Heart right ventricle (tissue), 16 donors: ENCODE data around the gene ZNF746. TPM values are rescaled to one million over a fixed set of nuclear protein-coding genes. Genes with fewer than 3 reads are reported as not detected.
"Not testable (repeated sequence)": the region's sequence is repeated elsewhere in the genome, so short reads cannot be mapped to it uniquely, and the experiment has no call there.

ENCODE experiments used
- ATAC-seq, 8 donors: fragments of 200-7000 bp; cut with Tn5 transposase; one replicate each; pipeline ENCODE4 v1.9.1; 2020; ENCODE audit warnings: mild to moderate bottlenecking in 8 of 8, moderate library complexity in 8 of 8, moderate number of reproducible peaks in 1 of 8
- DNase-seq, 2 donors: peaks; one replicate each; pipeline ENCODE4 v3.0.0-alpha.2; 2020
- H3K27ac ChIP-seq, 10 donors: fragments of 200-600 bp; sonication (generic) in 2 of 10; one replicate each; pipeline versions ENCODE4 v1.5.0 to v1.8.0; 2020 to 2022; ENCODE audit warnings: mild to moderate bottlenecking in 3 of 10
- H3K27me3 ChIP-seq, 7 donors: fragments of 200-600 bp; one replicate each; pipeline ENCODE4 v1.8.0; 2021 to 2022; ENCODE audit warnings: mild to moderate bottlenecking in 2 of 7
- H3K36me3 ChIP-seq, 9 donors: fragments of 200-600 bp; sonication (generic) in 1 of 9; one replicate each; pipeline versions ENCODE4 v1.5.0 to v1.8.0; 2020 to 2022; ENCODE audit warnings: mild to moderate bottlenecking in 2 of 9
- H3K4me1 ChIP-seq, 9 donors: fragments of 200-600 bp; sonication (generic) in 1 of 9; one replicate each; pipeline versions ENCODE4 v1.5.0 to v1.8.0; 2020 to 2022; ENCODE audit warnings: mild to moderate bottlenecking in 4 of 9
- H3K4me3 ChIP-seq, 10 donors: fragments of 200-600 bp; sonication (generic) in 2 of 10; one replicate each; pipeline versions ENCODE4 v1.5.0 to v1.8.0; 2020 to 2022; ENCODE audit warnings: mild to moderate bottlenecking in 7 of 10, moderate library complexity in 2 of 10
- H3K9me3 ChIP-seq, 11 donors: fragments of 200-600 bp in 10 of 11; sonication (generic) in 2 of 11; one replicate each; pipeline versions ENCODE4 v1.5.0 to v1.8.0; 2013 to 2022; ENCODE audit warnings: mild to moderate bottlenecking in 2 of 11, control low read depth in 1 of 11, moderate library complexity in 1 of 11
- WGBS, 2 donors: extraction: QIAGEN DNeasy Blood & Tissue Kit; methylation state at CpG; one replicate each; pipeline ENCODE4 v1.1.7; 2013; ENCODE audit warnings: inconsistent platforms in 1 of 2; 5-methylcytosine and 5-hydroxymethylcytosine counted together
- intact Hi-C, 10 donors: fragments of 100-400 bp; cut with DNase I; formaldehyde crosslinking; loops; one replicate each; pipeline versions ENCODE4 v1.11.1 to v1.14.2; 2022
- polyA plus RNA-seq, 2 donors: library from polyadenylated mRNA; stranded (reverse); fragments of 200-250 nt; gene quantifications; one replicate each; pipeline ENCODE4 v1.2.3, GENCODE V29; 2013
- total RNA-seq, 10 donors: library from RNA; stranded (reverse); fragmentation: NEBNext Ultra II Directional in 3 of 10; extraction: Animal tissue kit (Norgen Biotek cat#: 25700) in 3 of 10; gene quantifications; one replicate each; pipeline versions ENCODE4 v1.2.1 to v1.2.4, GENCODE V29; 2021 to 2023
- TF ChIP-seq, protein P1 (sequence below), 9 donors: fragments of 200-600 bp; sonication (generic) in 2 of 9; IDR thresholded peaks; one replicate each; pipeline versions ENCODE4 v1.5.0 to v1.8.0; 2021 to 2022; ENCODE audit warnings: antibody characterized with exemption in 9 of 9, mild to moderate bottlenecking in 5 of 9, moderate library complexity in 1 of 9
- donor health status: Arrhythmogenic right ventricular cardiomyopathy.
- donor health status: ischemic (EF 13 %, LVEDD 7.1; RV severe dilation, severe dysfunction).
- donor health status: healthy with polysubstance abuse.
- donor health status: DM: no; HTN: yes; CAD: no.
- donor health status: DM: no; HTN: no; CAD: no.
- donor health status: ischemic (EF 25% LVEDD 6.9; RV normal size, moderate dysfunction).
- donor health status: ischemic (EF 25% LVEDD 5.7; RV mildly dilated, moderate dysfunction).
- donor health status: healthy.
- donor health status: DM: yes; HTN: yes; CAD: no.
- donor health status: Ischemic cardiomyopathy.
- donor health status: ischemic (EF 35%, LVEDD 5.7; RV mildly dilated, moderate dysfunction).
- donor health status: nonischemic (EF 11% LVEDD 7.7; RV severe dilation, severe dysfunction).
- donor health status: DM: yes; HTN: yes; CAD: no.
- donor health status: PGD.
- donor health status: ischemic (EF 29% LVEDD 5.4; RV normal size, mild dysfunction).
- donor health status: nonischemic (EF 23%, LVEDD 6.1; RV moderate dilation, normal function).

Gene ZNF746
- total and polyA plus RNA-seq, 12 donors = 4.5 to 10.5 (median 8.1) TPM

DNA sequence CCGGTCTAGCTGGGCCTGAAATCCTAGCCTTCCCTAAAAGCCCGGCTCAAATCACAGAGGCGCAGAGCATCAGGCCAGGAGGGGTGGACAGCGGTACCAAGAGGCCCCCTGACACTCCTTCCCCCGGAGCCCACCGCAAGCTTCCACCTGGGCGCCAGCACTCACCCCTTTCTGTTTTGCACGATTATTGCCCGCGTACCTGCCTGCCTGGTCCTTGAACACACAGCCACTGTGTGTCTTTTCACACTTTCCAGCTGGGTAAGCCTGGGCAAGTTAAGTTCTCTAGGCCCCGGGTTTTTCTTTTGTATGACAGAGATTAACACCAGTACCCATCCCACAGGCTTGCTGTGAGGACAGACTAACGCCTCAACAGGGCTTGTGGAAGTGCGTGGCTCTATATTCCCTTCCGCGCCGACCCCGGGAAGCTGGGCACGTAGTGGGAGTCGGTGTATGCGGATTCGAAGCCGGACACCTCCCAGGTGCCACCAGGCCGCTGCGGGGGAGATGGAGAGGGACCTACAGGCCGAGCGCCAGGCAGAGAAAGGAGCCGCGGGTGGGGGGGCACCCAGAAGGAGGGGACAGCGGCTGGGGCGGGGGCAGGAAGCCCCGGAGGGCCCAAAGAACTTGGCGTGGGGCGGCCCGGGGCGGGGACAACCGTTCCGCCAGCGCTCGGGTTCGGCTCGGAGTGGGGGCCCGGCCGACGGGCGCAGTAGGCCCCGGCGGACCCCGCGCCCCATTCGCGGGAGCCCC, 792 bp downstream of the ZNF746 start:
- WGBS, 2 donors = 3 to 5% methylated on average over 39 to 51 of the region's 51 CpGs
- Histone ChIP-seq H3K4me3 (peak overlapping the region; percentile 59 to 94 (median 70)), H3K27me3 (no peaks in the 10 kb centered on the region), H3K9me3 (no peaks in the 10 kb centered on the region), H3K27ac (peak overlapping the region; percentile 64 to 93 (median 86)), H3K36me3 (peaks cover 0 to 26% (median 22%) of the 10 kb centered on the region in 9 donors), H3K4me1 (peaks cover 5 to 27% (median 15%) of the 10 kb centered on the region in 9 donors)
- DNase-seq (peak; percentile 59 to 68), ATAC-seq (peak; percentile 37 to 73 (median 58))
- intact Hi-C loops = loop anchor here in 4 of 10 donors (5.0 to 10.0 kb wide), 5 partner anchors 72 to 235 kb away; partner anchors contain the start of gene ZNF783 (in 2 of the 4)
- TF ChIP-seq, protein P1, sequence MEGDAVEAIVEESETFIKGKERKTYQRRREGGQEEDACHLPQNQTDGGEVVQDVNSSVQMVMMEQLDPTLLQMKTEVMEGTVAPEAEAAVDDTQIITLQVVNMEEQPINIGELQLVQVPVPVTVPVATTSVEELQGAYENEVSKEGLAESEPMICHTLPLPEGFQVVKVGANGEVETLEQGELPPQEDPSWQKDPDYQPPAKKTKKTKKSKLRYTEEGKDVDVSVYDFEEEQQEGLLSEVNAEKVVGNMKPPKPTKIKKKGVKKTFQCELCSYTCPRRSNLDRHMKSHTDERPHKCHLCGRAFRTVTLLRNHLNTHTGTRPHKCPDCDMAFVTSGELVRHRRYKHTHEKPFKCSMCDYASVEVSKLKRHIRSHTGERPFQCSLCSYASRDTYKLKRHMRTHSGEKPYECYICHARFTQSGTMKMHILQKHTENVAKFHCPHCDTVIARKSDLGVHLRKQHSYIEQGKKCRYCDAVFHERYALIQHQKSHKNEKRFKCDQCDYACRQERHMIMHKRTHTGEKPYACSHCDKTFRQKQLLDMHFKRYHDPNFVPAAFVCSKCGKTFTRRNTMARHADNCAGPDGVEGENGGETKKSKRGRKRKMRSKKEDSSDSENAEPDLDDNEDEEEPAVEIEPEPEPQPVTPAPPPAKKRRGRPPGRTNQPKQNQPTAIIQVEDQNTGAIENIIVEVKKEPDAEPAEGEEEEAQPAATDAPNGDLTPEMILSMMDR (IDR thresholded peaks at IDR 0.05) = no peak

DNA sequence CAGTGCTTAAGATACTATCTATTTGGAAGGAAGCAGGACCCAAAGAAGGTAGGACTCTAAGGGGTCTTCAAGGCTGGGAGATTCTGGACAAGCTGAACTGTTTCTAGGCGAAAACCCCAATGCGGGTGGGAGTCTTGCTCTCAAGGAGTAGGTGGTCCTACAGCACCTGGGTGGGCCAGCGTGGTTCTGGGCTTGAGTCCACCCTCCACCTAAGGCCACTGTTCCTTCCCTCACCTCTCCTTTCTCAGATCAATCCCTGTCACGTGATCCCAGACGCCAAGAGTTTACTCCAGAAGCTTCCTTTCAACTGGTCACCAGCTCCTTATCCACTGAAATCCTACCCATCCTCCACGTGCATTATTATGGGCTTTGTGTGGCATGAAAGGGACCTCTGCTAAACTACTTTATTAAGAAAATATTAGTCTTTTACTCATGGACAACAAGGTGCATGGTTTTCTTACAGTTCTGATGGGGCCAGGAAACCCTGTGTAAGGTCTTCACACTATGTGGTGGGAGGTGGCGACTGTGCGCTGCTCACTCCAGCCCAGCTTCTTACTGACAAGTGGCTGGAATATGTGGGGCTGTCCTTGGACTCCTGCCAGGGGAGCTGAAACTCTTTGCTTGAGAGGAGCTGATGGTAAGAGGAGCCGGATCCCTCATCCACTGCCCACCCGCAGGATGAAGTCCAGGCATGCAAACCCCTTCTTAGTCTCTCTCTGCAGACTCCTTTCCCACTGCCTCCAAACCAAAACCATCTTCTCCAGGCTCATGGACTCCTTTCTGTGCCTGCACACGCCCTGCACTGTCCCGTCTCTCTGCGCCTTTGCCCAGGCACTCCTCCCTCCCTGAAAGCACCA, 1.6 kb downstream of the ZNF746 start:
- WGBS, 2 donors = 38% methylated on average over 12 of the region's 13 CpGs
- Histone ChIP-seq H3K36me3 (peaks cover 0 to 34% (median 29%) of the 10 kb centered on the region in 9 donors), H3K4me1 (peaks cover 5 to 27% (median 15%) of the 10 kb centered on the region in 9 donors), H3K27me3 (no peaks in the 10 kb centered on the region), H3K4me3 (peak overlapping the region; percentile 59 to 94 (median 70)), H3K27ac (peak overlapping the region in 5 of 10 donors; percentile 86 to 90 (median 88)), H3K9me3 (no peaks in the 10 kb centered on the region)
- DNase-seq (peak; percentile 60 to 78), ATAC-seq (peak; percentile 15 to 67 (median 57))
- intact Hi-C loops = loop anchor here in 4 of 10 donors (5.0 to 10.0 kb wide), 5 partner anchors 71 to 234 kb away; partner anchors contain the start of gene ZNF783 (in 2 of the 4)
- TF ChIP-seq, protein P1 (IDR thresholded peaks at IDR 0.05) = no peak

DNA sequence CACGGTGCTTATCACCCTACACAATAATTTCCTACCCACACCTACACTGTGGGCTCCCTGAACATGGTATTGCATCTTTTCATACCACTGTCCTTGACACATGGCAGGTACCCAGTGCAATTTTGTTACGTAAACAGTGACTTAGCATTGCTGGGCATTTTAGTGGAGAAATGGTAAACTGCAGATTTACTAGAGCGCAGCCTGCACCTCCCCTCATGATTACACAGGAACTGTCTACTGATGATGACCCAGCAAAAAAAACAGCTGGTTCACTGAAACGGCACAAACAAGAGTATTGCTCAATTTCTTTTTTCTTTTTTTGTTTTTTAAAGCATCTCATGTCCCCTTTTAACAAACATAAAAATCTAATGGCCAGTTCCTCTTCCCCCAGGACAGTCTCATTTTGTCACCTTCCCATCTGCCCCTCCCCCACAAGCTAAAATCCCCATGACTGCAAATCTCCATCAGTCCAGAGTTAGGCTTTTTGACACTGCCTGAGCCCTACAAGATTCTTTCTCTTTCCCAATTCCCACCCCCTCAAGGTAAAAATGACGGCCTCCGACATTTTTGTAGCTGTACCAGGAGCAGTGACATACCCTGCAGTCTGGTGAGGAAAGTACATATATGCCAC, 2.8 kb downstream of the ZNF746 start:
- peak overlapping the region in 2 of 10 donors; percentile 6 to 89 for H3K27ac ChIP-seq
- peak overlapping the region in 1 of 10 donors; percentile 75 for H3K4me3 ChIP-seq
- DNase-seq = no peak
- H3K9me3 ChIP-seq = no peaks in the 10 kb centered on the region
- peaks cover 5 to 27% (median 15%) of the 10 kb centered on the region in 9 donors for H3K4me1 ChIP-seq
- intact Hi-C loops = loop anchor here in 4 of 10 donors (5.0 to 10.0 kb wide), 5 partner anchors 70 to 233 kb away; partner anchors contain the start of gene ZNF783 (in 2 of the 4)
- H3K36me3 ChIP-seq = peaks cover 0 to 46% (median 40%) of the 10 kb centered on the region in 9 donors
- H3K27me3 ChIP-seq = no peaks in the 10 kb centered on the region
- WGBS, 2 donors = 80 to 85% methylated on average over 6 of the region's 6 CpGs
- ATAC-seq = peak in 1 of 8 donors; percentile 3
- TF ChIP-seq, protein P1 (IDR thresholded peaks at IDR 0.05) = no peak

- not testable (repeated sequence) for ATAC-seq, H3K4me3 ChIP-seq, DNase-seq, H3K27ac ChIP-seq, H3K27me3 ChIP-seq, H3K9me3 ChIP-seq
- WGBS, 2 donors = 90 to 92% methylated on average over 16 to 17 of the region's 20 CpGs
- intact Hi-C loops = loop anchor here in 2 of 10 donors (10.0 kb wide), 2 partner anchors 69 to 229 kb away; partner anchors contain the start of gene ZNF783 (in 1 of the 2)
- Histone ChIP-seq H3K4me1 (peaks cover 5 to 27% (median 15%) of the 10 kb centered on the region in 9 donors), H3K36me3 (peaks cover 0 to 52% (median 41%) of the 10 kb centered on the region in 9 donors)
Observed at GRCh38 chr7:149493975-149494374, 3.6 kb downstream of the ZNF746 start.
